K562 (cell line): ENCODE results near the gene PRR14. TPM values are rescaled to one million over a fixed set of nuclear protein-coding genes. Genes with fewer than 3 reads are reported as not detected.

Experiments used
- CHD1 ChIP-seq: fragments of 200-600 bp; sonication (generic); IDR thresholded peaks from one replicate; pipeline ENCODE4 v1.6.1; 2012; ENCODE audit warnings: mild to moderate bottlenecking, moderate library complexity, low read length, inconsistent platforms
- DLX4 ChIP-seq: fragments of 250-450 bp; sonication (Bioruptor Pico); IDR thresholded peaks from 2 replicates; pipeline ENCODE4 v1.6.1; 2021; ENCODE audit warnings: mild to moderate bottlenecking
- E4F1 ChIP-seq: fragments of 250-450 bp; sonication (Bioruptor Pico); IDR thresholded peaks from 2 replicates; pipeline ENCODE4 v1.5.0; 2021; ENCODE audit warnings: mild to moderate bottlenecking, borderline replicate concordance
- GTF3C2 ChIP-seq: IDR thresholded peaks from 3 replicates; pipeline ENCODE4 v1.6.1; 2011; ENCODE audit warnings: borderline replicate concordance, mild to moderate bottlenecking, moderate library complexity; ENCODE audit not compliant: insufficient read length; ENCODE audit errors: extremely low read depth
- ILK ChIP-seq: fragments of 450-650 bp; IDR thresholded peaks from 2 replicates; pipeline ENCODE4 v1.6.1; 2016; ENCODE audit warnings: missing genetic modification characterization, low read depth, mild to moderate bottlenecking, missing compliant biosample characterization, moderate library complexity, borderline replicate concordance
- KDM4B ChIP-seq, 2 experiments: fragments of 450-650 bp in 1 of 2; sonication (generic) in 1 of 2; IDR thresholded peaks; 2 replicates each; pipeline ENCODE4 v1.6.1; 2016 to 2017; ENCODE audit warnings: borderline replicate concordance in 2 of 2, antibody characterized with exemption in 1 of 2, low read depth in 1 of 2, mild to moderate bottlenecking in 1 of 2
- MBD1 ChIP-seq: fragments of 250-450 bp; sonication (Bioruptor Pico); IDR thresholded peaks from 2 replicates; pipeline ENCODE4 v1.8.0; 2022; ENCODE audit warnings: inconsistent platforms
- NONO ChIP-seq, 2 experiments: fragments of 200-400 bp in 1 of 2; fragments of 450-650 bp in 1 of 2; formaldehyde crosslinking in 1 of 2; IDR thresholded peaks; 2 replicates each; pipeline ENCODE4 v1.6.1; 2017; ENCODE audit warnings: low read depth in 2 of 2, mild to moderate bottlenecking in 2 of 2, moderate library complexity in 2 of 2, low read length in 1 of 2
- RFX7 ChIP-seq: fragments of 250-450 bp; sonication (Bioruptor Pico); IDR thresholded peaks from 2 replicates; pipeline ENCODE4 v1.5.1; 2021; ENCODE audit warnings: mild to moderate bottlenecking
- SNIP1 ChIP-seq: fragments of 450-650 bp; IDR thresholded peaks from 2 replicates; pipeline ENCODE4 v1.7.1; 2017; ENCODE audit warnings: low read depth, mild to moderate bottlenecking
- ZBTB11 ChIP-seq, 3 experiments: fragments of 200-800 bp in 1 of 3; fragments of 250-450 bp in 1 of 3; fragments of 450-650 bp in 1 of 3; sonication (Bioruptor Pico) in 1 of 3; sonication (Bioruptor generic) in 1 of 3; formaldehyde crosslinking in 1 of 3; IDR thresholded peaks; 2 replicates each; pipeline versions ENCODE4 v1.6.1 to v1.8.0; 2016 to 2022; ENCODE audit warnings: mild to moderate bottlenecking in 2 of 3, missing genetic modification characterization in 2 of 3, missing compliant biosample characterization in 1 of 3, moderate library complexity in 1 of 3
- ZKSCAN8 ChIP-seq: fragments of 200-800 bp; sonication (Bioruptor generic); IDR thresholded peaks from 2 replicates; pipeline ENCODE4 v1.6.1; 2016; ENCODE audit warnings: missing genetic modification characterization, missing compliant biosample characterization
- polyA plus RNA-seq, 8 experiments: library from polyadenylated mRNA; depleted of rRNA in 4 of 8; stranded (reverse) in 5 of 8; unstranded in 3 of 8; fragments of >200 nt; fragmentation: Nextera tagmentation in 2 of 8; fragmentation: Illumina TruSeq in 1 of 8; extraction: Ambion mirVana in 2 of 8; extraction: Trizol in 1 of 8; gene quantifications; 2 replicates each; pipeline versions ENCODE4 v1.2.1 to v1.2.3, GENCODE V29; 2011 to 2014; ENCODE audit warnings: inconsistent platforms in 1 of 8, missing spikeins in 1 of 8
- total RNA-seq, 7 experiments: library from RNA; depleted of rRNA in 6 of 7; stranded (reverse); fragments of >200 nt in 6 of 7; fragmentation: Illumina TruSeq in 2 of 7; extraction: Trizol in 2 of 7; gene quantifications; 2 replicates each; pipeline versions ENCODE4 v1.2.1 to v1.2.3, GENCODE V29; 2011 to 2021; ENCODE audit warnings: low replicate concordance in 1 of 7

PRR14 gene
- total and polyA plus RNA-seq, 9 of the 15 experiments (the other 6 are each of a cell fraction or from before 2014, with no cell fraction given) = 2.2 to 63.1 (median 11.5) TPM

GRCh38 chr16:30628628-30629540, 21.9 kb upstream of the PRR14 start (continued):
- TF ChIP-seq NONO (IDR thresholded peaks at IDR 0.05; ENCODE audit: low read depth in 2 of 2, low read length in 1 of 2) (no peak), E4F1 (CRISPR knock-in tag) (no peak), ILK (no peak), SNIP1 (no peak), RFX7 (CRISPR knock-in tag) (no peak), MBD1 (CRISPR knock-in tag) (0 out of 2 replicates have a peak, but pooled peaks have one; percentile 20), KDM4B (IDR thresholded peaks at IDR 0.05; ENCODE audit: borderline replicate concordance in 2 of 2, low read depth in 1 of 2) (no peak), CHD1 (no peak), DLX4 (no peak), ZKSCAN8 (CRISPR knock-in tag) (no peak), GTF3C2 (no peak), ZBTB11 (CRISPR knock-in tag; IDR thresholded peaks at IDR 0.05) (no peak)
